Mesendoderm (in vitro differentiated cells): ENCODE data around the gene BBLN.

Source experiments
- DNase-seq: peaks from one replicate; pipeline ENCODE4 v3.0.0; 2013
- H2AK5ac ChIP-seq: 2 replicates; pipeline ENCODE4 v1.6.1; 2013; ENCODE audit warnings: low read length, inconsistent platforms
- H2BK120ac ChIP-seq: 2 replicates; pipeline ENCODE4 v1.6.1; 2013; ENCODE audit warnings: low read depth, mild to moderate bottlenecking, low read length, moderate library complexity, mixed read lengths
- H2BK15ac ChIP-seq: replicated peaks from 2 replicates; pipeline ENCODE4 v1.6.1; 2013; ENCODE audit warnings: low read depth, mild to moderate bottlenecking, moderate library complexity
- H2BK5ac ChIP-seq: 2 replicates; pipeline ENCODE4 v1.6.1; 2013; ENCODE audit warnings: low read length, inconsistent platforms
- H3K18ac ChIP-seq: 2 replicates; pipeline ENCODE4 v1.6.1; 2013; ENCODE audit warnings: mild to moderate bottlenecking, low read length, mixed read lengths
- H3K23ac ChIP-seq: one replicate; pipeline ENCODE4 v1.6.1; 2013; ENCODE audit warnings: low read length
- H3K27ac ChIP-seq: 2 replicates; pipeline ENCODE4 v1.5.1; 2013; ENCODE audit warnings: low read depth, mild to moderate bottlenecking, inconsistent platforms, low read length, moderate library complexity
- H3K27me3 ChIP-seq: 2 replicates; pipeline ENCODE4 v1.6.1; 2013; ENCODE audit warnings: low read length, control low read depth, mild to moderate bottlenecking, inconsistent platforms; ENCODE audit not compliant: insufficient read depth, poor library complexity
- H3K36me3 ChIP-seq: 2 replicates; pipeline ENCODE4 v1.6.1; 2013; ENCODE audit warnings: low read length, inconsistent platforms; ENCODE audit not compliant: control insufficient read depth, insufficient read depth
- H3K4ac ChIP-seq: one replicate; pipeline ENCODE4 v1.6.1; 2013; ENCODE audit warnings: low read depth, mild to moderate bottlenecking, low read length, moderate library complexity
- H3K4me1 ChIP-seq: 2 replicates; pipeline ENCODE4 v1.6.1; 2013; ENCODE audit warnings: low read depth, low read length, inconsistent platforms; ENCODE audit not compliant: control insufficient read depth
- H3K4me2 ChIP-seq: 2 replicates; pipeline ENCODE4 v1.6.1; 2013; ENCODE audit warnings: low read length
- H3K4me3 ChIP-seq: 2 replicates; pipeline ENCODE4 v1.5.1; 2013; ENCODE audit warnings: mild to moderate bottlenecking, low read length
- H3K56ac ChIP-seq: one replicate; pipeline ENCODE4 v1.6.1; 2013; ENCODE audit warnings: low read length
- H3K79me1 ChIP-seq: 2 replicates; pipeline ENCODE4 v1.6.1; 2013; ENCODE audit warnings: low read length, inconsistent platforms
- H3K79me2 ChIP-seq: 2 replicates; pipeline ENCODE4 v1.6.1; 2013; ENCODE audit warnings: mild to moderate bottlenecking, low read length; ENCODE audit not compliant: control insufficient read depth, insufficient read depth
- H3K9ac ChIP-seq: 2 replicates; pipeline ENCODE4 v1.6.1; 2013; ENCODE audit warnings: low read length, inconsistent platforms
- H4K5ac ChIP-seq: one replicate; pipeline ENCODE4 v1.6.1; 2013; ENCODE audit warnings: low read length
- H4K8ac ChIP-seq: one replicate; pipeline ENCODE4 v1.6.1; 2013; ENCODE audit warnings: low read depth, mild to moderate bottlenecking, control low read depth, low read length, moderate library complexity
- WGBS: extraction: QIAGEN DNeasy Blood & Tissue Kit; methylation state at CpG from one replicate; pipeline ENCODE4 v1.1.7; 2013; ENCODE audit warnings: low lambda C conversion rate, missing lambda C conversion rate; ENCODE audit not compliant: insufficient coverage; ENCODE audit errors: extremely low coverage; 5-methylcytosine and 5-hydroxymethylcytosine counted together

The BBLN gene

GRCh38 chr9:128120741-128121465, 39.2 kb upstream of the BBLN start:
- H2BK120ac ChIP-seq, result no peak overlapping the region
- no peaks in the 10 kb centered on the region for H3K36me3 ChIP-seq
- no peak overlapping the region for H4K5ac ChIP-seq
- no peak overlapping the region for H2AK5ac ChIP-seq
- H3K27ac ChIP-seq, result no peak overlapping the region
- no peak overlapping the region for H3K4me3 ChIP-seq
- H4K8ac ChIP-seq, result no peak overlapping the region
- H3K27me3 ChIP-seq, result no peaks in the 10 kb centered on the region
- WGBS, result no CpG with 5 or more reads among the region's 29 CpGs
- H3K4ac ChIP-seq, result no peak overlapping the region
- peaks cover 3% of the 10 kb centered on the region for H3K79me2 ChIP-seq
- no peak overlapping the region for H3K56ac ChIP-seq
- no peak for DNase-seq
- H3K23ac ChIP-seq, result no peak overlapping the region
- no peak overlapping the region for H2BK15ac ChIP-seq
- H3K79me1 ChIP-seq, result peaks cover 6% of the 10 kb centered on the region
- H3K9ac ChIP-seq, result no peak overlapping the region
- H2BK5ac ChIP-seq, result no peak overlapping the region
- no peak overlapping the region for H3K18ac ChIP-seq
- H3K4me1 ChIP-seq, result peaks cover 3% of the 10 kb centered on the region
- no peak overlapping the region for H3K4me2 ChIP-seq

- Histone ChIP-seq H3K36me3 (no peaks in the 10 kb centered on the region), H3K9ac (no peak overlapping the region), H2AK5ac (no peak overlapping the region), H2BK5ac (no peak overlapping the region), H2BK15ac (no peak overlapping the region), H3K4me2 (no peak overlapping the region), H4K8ac (no peak overlapping the region), H3K79me2 (peaks cover 9% of the 10 kb centered on the region), H3K27me3 (no peaks in the 10 kb centered on the region), H3K18ac (no peak overlapping the region), H3K27ac (no peak overlapping the region), H3K4me3 (no peak overlapping the region), H3K23ac (no peak overlapping the region), H2BK120ac (no peak overlapping the region), H3K56ac (no peak overlapping the region), H4K5ac (no peak overlapping the region), H3K4me1 (peaks cover 3% of the 10 kb centered on the region), H3K4ac (no peak overlapping the region), H3K79me1 (peaks cover 10% of the 10 kb centered on the region)
- WGBS, result no CpG with 5 or more reads among the region's 5 CpGs
- no peak for DNase-seq
Measured at GRCh38 chr9:128121466-128121810, 38.6 kb upstream of the BBLN start.

DNA sequence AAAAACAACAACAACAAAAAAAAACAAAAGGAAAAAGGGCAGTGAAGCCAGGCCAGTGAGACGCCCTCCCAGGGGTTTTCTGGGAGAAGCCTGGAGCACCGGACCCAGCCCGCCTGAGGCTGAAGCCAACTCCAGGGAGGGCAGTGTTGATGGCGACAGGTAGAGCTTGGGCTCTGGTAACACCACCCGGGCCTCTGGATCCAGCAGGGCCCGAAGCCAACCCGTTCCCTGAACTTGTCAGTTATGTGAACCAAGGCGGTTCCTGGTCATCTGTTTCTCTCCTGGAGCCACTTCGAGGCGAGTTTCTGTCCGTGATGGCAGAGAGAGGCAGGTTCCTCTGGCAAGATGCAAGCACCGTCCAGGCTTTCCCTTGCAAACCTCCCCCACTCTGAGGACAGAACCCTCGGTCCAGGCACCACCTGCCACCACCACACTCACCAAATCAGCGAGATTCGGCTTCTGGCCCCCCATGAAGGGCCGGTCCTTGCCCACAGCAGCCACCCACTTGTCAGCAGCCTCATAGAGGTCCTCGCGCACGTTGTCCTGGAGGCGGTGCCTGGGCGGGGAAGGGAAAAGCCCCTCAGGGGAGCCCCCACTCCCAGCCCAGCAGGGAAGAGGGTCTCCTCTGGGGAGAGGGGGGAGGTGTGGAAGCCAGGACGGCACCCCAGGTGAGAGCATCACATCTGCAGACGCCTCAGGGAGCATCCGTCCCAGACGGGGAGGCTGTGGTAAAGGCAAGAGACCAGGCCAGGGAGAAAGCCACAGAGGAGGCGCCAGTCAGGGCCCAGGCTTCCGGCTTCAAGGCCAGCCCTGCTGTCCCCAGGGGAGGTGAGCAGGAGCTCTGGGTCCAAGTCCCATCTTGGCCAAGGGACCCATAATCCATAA, 37.9 kb upstream of the BBLN start:
- no peak overlapping the region for H2BK120ac ChIP-seq
- no peak overlapping the region for H4K8ac ChIP-seq
- no peak for DNase-seq
- no peak overlapping the region for H3K27ac ChIP-seq
- WGBS, result no CpG with 5 or more reads among the region's 27 CpGs
- H3K4me1 ChIP-seq, result peaks cover 3% of the 10 kb centered on the region
- no peak overlapping the region for H3K23ac ChIP-seq
- H4K5ac ChIP-seq, result no peak overlapping the region
- no peak overlapping the region for H3K4me3 ChIP-seq
- H3K4me2 ChIP-seq, result no peak overlapping the region
- no peak overlapping the region for H2BK15ac ChIP-seq
- peaks cover 10% of the 10 kb centered on the region for H3K79me1 ChIP-seq
- no peak overlapping the region for H3K18ac ChIP-seq
- H2BK5ac ChIP-seq, result no peak overlapping the region
- H3K27me3 ChIP-seq, result no peaks in the 10 kb centered on the region
- H2AK5ac ChIP-seq, result no peak overlapping the region
- no peak overlapping the region for H3K4ac ChIP-seq
- no peak overlapping the region for H3K56ac ChIP-seq
- no peaks in the 10 kb centered on the region for H3K36me3 ChIP-seq
- H3K79me2 ChIP-seq, result peaks cover 13% of the 10 kb centered on the region
- H3K9ac ChIP-seq, result no peak overlapping the region

DNA sequence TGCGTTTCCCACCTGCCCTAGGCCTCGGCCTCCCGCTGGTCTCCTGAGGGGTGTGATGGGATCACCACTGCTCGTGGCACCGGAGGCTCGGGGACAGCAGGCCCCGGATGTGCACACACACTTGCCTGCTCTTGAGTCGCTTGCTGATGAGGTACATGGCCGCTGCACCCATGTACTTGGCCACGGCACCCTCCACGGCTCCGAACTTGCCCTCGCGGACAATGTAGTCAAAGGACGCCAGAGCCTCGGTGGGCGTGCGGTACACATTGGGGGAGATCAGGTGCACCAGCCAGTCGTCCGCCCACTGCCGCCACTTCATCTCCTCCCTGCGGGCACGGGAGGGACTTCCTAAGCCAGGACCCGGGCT, 37.3 kb upstream of the BBLN start:
- H3K9ac ChIP-seq, result no peak overlapping the region
- no peak overlapping the region for H3K56ac ChIP-seq
- H3K4ac ChIP-seq, result no peak overlapping the region
- no peak for DNase-seq
- WGBS, result no CpG with 5 or more reads among the region's 24 CpGs
- H3K23ac ChIP-seq, result no peak overlapping the region
- no peak overlapping the region for H2BK15ac ChIP-seq
- H3K18ac ChIP-seq, result no peak overlapping the region
- H2AK5ac ChIP-seq, result no peak overlapping the region
- no peak overlapping the region for H4K5ac ChIP-seq
- peaks cover 3% of the 10 kb centered on the region for H3K4me1 ChIP-seq
- H3K27ac ChIP-seq, result no peak overlapping the region
- no peak overlapping the region for H3K4me2 ChIP-seq
- H2BK5ac ChIP-seq, result no peak overlapping the region
- H3K79me2 ChIP-seq, result peaks cover 16% of the 10 kb centered on the region
- H2BK120ac ChIP-seq, result no peak overlapping the region
- no peaks in the 10 kb centered on the region for H3K36me3 ChIP-seq
- H3K4me3 ChIP-seq, result no peak overlapping the region
- H3K27me3 ChIP-seq, result no peaks in the 10 kb centered on the region
- H4K8ac ChIP-seq, result no peak overlapping the region
- peaks cover 10% of the 10 kb centered on the region for H3K79me1 ChIP-seq

GRCh38 chr9:128123451-128124080, 36.5 kb upstream of the BBLN start:
- H4K5ac ChIP-seq, result no peak overlapping the region
- no peak overlapping the region for H3K56ac ChIP-seq
- H3K23ac ChIP-seq, result no peak overlapping the region
- H3K18ac ChIP-seq, result no peak overlapping the region
- H3K36me3 ChIP-seq, result no peaks in the 10 kb centered on the region
- H2BK15ac ChIP-seq, result no peak overlapping the region
- no peak overlapping the region for H3K9ac ChIP-seq
- peaks cover 16% of the 10 kb centered on the region for H3K79me2 ChIP-seq
- no peak overlapping the region for H2AK5ac ChIP-seq
- H2BK120ac ChIP-seq, result no peak overlapping the region
- H3K27ac ChIP-seq, result no peak overlapping the region
- no peak for DNase-seq
- no peaks in the 10 kb centered on the region for H3K4me1 ChIP-seq
- H3K79me1 ChIP-seq, result peaks cover 10% of the 10 kb centered on the region
- no peak overlapping the region for H2BK5ac ChIP-seq
- no peak overlapping the region for H3K4me3 ChIP-seq
- no peak overlapping the region for H4K8ac ChIP-seq
- no peak overlapping the region for H3K4ac ChIP-seq
- H3K27me3 ChIP-seq, result no peaks in the 10 kb centered on the region
- no CpG with 5 or more reads among the region's 21 CpGs for WGBS
- no peak overlapping the region for H3K4me2 ChIP-seq
